Ectodermal cell (in vitro differentiated cells): ENCODE measurements around the gene LRG1.

Experiments used
- H3K27ac ChIP-seq: 2 replicates; pipeline ENCODE4 v1.7.0; 2013; ENCODE audit warnings: mild to moderate bottlenecking, low read depth, low read length; ENCODE audit not compliant: insufficient read depth, poor library complexity, severe bottlenecking
- H3K27me3 ChIP-seq: 2 replicates; pipeline ENCODE4 v1.7.0; 2013; ENCODE audit warnings: mild to moderate bottlenecking, low read length; ENCODE audit not compliant: insufficient read depth, control insufficient read depth, poor library complexity, severe bottlenecking
- H3K36me3 ChIP-seq: one replicate; pipeline ENCODE4 v1.7.0; 2013; ENCODE audit warnings: low read length; ENCODE audit not compliant: control insufficient read depth, insufficient read depth
- H3K4me1 ChIP-seq: one replicate; pipeline ENCODE4 v1.7.0; 2013; ENCODE audit warnings: low read length; ENCODE audit not compliant: control insufficient read depth, insufficient read depth
- H3K4me3 ChIP-seq: 2 replicates; pipeline ENCODE4 v1.7.0; 2013; ENCODE audit warnings: low read depth, low read length, control low read depth; ENCODE audit not compliant: insufficient read depth
- H3K9me3 ChIP-seq: 2 replicates; pipeline ENCODE4 v1.7.0; 2013; ENCODE audit warnings: mild to moderate bottlenecking, low read length, moderate library complexity; ENCODE audit not compliant: control insufficient read depth
- WGBS, 2 experiments: methylation state at CpG; one replicate each; pipeline ENCODE4 v1.1.7; 2013; ENCODE audit warnings: missing lambda C conversion rate in 2 of 2; 5-methylcytosine and 5-hydroxymethylcytosine counted together

LRG1 gene

GRCh38 chr19:4493104-4493928 lies 46.5 kb downstream of the LRG1 start:
- no peak overlapping the region for H3K4me3 ChIP-seq
- no peak overlapping the region for H3K27ac ChIP-seq
- H3K4me1 ChIP-seq: no peaks in the 10 kb centered on the region
- H3K36me3 ChIP-seq: peaks cover 65% of the 10 kb centered on the region
- no peaks in the 10 kb centered on the region for H3K27me3 ChIP-seq
- 95 to 96% methylated on average over 41 of the region's 41 CpGs for WGBS, 2 experiments
- H3K9me3 ChIP-seq: no peaks in the 10 kb centered on the region

DNA sequence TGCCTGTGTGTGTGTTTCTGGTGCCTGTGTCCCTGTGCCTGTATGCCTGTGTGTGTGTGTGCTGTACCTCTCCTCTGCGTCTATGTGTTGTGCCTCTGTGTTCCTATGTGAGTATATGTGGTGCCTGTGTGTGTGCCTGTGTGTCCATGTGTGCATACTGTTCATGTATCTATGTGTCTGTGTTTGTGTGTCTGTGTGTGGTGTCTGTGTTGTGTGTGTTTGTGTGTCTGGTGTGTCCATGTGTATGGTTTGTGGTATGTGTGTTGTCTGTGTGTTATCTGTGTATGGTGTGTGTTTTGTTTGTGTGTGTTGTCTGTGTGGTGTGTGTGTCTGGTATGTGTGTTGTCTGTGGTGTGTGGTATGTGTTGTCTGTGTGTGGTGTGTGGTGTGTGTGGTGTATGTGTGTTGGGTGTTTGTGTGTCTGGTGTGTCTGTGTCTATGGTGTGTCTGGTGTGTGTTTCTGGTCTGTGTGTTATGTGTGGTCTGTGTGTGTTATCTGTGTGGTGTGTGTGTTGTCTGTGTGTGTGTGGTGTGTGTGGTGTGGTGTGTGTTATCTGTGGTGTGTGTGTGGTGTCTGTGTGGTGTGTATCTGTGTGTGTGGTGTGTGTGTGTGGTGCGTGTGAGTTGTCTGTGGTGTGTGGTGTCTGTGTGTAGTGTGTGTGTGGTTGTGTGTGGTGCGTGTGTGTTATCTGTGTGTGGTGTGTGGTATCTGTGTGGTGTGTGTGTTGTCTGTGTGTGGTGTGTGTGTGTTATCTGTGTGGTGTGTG lies 47.3 kb downstream of the LRG1 start:
- Histone ChIP-seq H3K27me3 (no peaks in the 10 kb centered on the region), H3K9me3 (no peaks in the 10 kb centered on the region), H3K27ac (no peak overlapping the region), H3K36me3 (peaks cover 58% of the 10 kb centered on the region), H3K4me3 (no peak overlapping the region), H3K4me1 (no peaks in the 10 kb centered on the region)
- 92 to 95% methylated on average over 3 of the region's 3 CpGs for WGBS, 2 experiments

DNA sequence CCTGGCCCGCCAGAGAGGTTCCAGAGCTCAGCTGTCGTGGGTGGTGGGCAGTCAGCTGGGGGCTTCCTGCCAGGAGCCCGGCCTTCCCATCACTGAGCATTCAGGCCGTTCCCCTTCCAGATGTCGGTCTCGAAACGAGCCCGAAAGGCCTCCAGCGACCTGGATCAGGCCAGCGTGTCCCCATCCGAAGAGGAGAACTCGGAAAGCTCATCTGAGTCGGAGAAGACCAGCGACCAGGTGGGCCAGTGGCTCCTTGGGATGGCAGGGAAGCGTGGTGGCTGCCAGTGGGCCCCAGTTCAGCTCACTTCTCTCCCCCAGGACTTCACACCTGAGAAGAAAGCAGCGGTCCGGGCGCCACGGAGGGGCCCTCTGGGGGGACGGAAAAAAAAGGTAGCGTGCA lies 48.4 kb downstream of the LRG1 start:
- H3K4me3 ChIP-seq: no peak overlapping the region
- H3K27me3 ChIP-seq: no peaks in the 10 kb centered on the region
- H3K36me3 ChIP-seq: peaks cover 57% of the 10 kb centered on the region
- H3K9me3 ChIP-seq: no peaks in the 10 kb centered on the region
- H3K27ac ChIP-seq: no peak overlapping the region
- WGBS, 2 experiments: 94 to 97% methylated on average over 21 of the region's 21 CpGs
- H3K4me1 ChIP-seq: no peaks in the 10 kb centered on the region

GRCh38 chr19:4488496-4488895 lies 51.3 kb downstream of the LRG1 start:
- Histone ChIP-seq H3K4me1 (no peaks in the 10 kb centered on the region), H3K4me3 (no peak overlapping the region), H3K9me3 (no peaks in the 10 kb centered on the region), H3K27ac (no peak overlapping the region), H3K27me3 (no peaks in the 10 kb centered on the region), H3K36me3 (peaks cover 38% of the 10 kb centered on the region)
- WGBS, 2 experiments: 95% methylated on average over 29 of the region's 29 CpGs

DNA sequence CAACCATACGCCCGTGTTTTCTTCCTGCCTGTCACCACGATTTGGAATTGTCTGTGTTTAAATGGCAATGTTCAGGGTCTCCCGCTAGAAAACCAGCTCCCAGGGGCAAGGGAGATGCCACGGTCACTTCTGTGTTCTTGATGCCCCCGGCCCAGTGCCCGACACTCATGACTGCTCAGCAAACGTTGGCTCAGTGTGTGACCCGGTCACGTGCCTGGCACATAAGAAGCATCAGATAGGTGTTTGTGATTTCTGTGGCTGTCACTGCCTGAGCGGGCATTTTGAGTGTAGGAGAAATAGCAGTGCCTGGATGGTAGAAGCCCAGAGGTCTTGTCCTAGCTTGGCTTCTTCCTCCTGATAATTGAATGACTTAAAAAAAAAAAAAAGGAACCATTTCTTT lies 52.3 kb downstream of the LRG1 start:
- no peaks in the 10 kb centered on the region for H3K27me3 ChIP-seq
- H3K36me3 ChIP-seq: peaks cover 32% of the 10 kb centered on the region
- H3K4me3 ChIP-seq: no peak overlapping the region
- WGBS, 2 experiments: 93% methylated on average over 11 of the region's 11 CpGs
- no peak overlapping the region for H3K27ac ChIP-seq
- H3K4me1 ChIP-seq: no peaks in the 10 kb centered on the region
- no peaks in the 10 kb centered on the region for H3K9me3 ChIP-seq
